H1 (cell line): ENCODE results near the gene GPR135. TPM values are rescaled to one million over a fixed set of nuclear protein-coding genes. Genes with fewer than 3 reads are reported as not detected.

Experiments
- ATF3 ChIP-seq: IDR thresholded peaks from 2 replicates; pipeline ENCODE4 v1.6.1; 2011; ENCODE audit warnings: low read depth, mild to moderate bottlenecking, low read length; ENCODE audit not compliant: insufficient read depth
- MAX ChIP-seq: IDR thresholded peaks from 2 replicates; pipeline ENCODE4 v1.6.1; 2012; ENCODE audit warnings: inconsistent platforms
- RBBP5 ChIP-seq: IDR thresholded peaks from 2 replicates; pipeline ENCODE4 v1.7.1; 2012; ENCODE audit warnings: low read depth, mild to moderate bottlenecking, inconsistent platforms, low read length, moderate library complexity, borderline replicate concordance
- RXRA ChIP-seq: IDR thresholded peaks from 2 replicates; pipeline ENCODE4 v1.6.1; 2011; ENCODE audit warnings: low read depth, mild to moderate bottlenecking, low read length, moderate library complexity; ENCODE audit not compliant: insufficient read depth
- SAP30 ChIP-seq: fragments of 300-600 bp; sonication (generic); IDR thresholded peaks from 2 replicates; pipeline ENCODE4 v1.7.1; 2012; ENCODE audit warnings: low read length, moderate library complexity, mild to moderate bottlenecking, inconsistent platforms; ENCODE audit not compliant: insufficient read depth, insufficient replicate concordance
- TAF7 ChIP-seq: optimal IDR thresholded peaks from 2 replicates; pipeline ENCODE3; 2011; ENCODE audit warnings: low read depth, mild to moderate bottlenecking, inconsistent platforms, low read length, moderate library complexity, borderline replicate concordance
- TEAD4 ChIP-seq: IDR thresholded peaks from 2 replicates; pipeline ENCODE4 v1.6.1; 2012; ENCODE audit warnings: low read depth, low read length, inconsistent platforms, mixed read lengths
- polyA plus RNA-seq, 7 experiments: library from polyadenylated mRNA; depleted of rRNA in 3 of 7; stranded (reverse) in 5 of 7; unstranded in 2 of 7; fragments of >200 nt in 5 of 7; fragments of 200-250 nt in 2 of 7; gene quantifications; 1 replicate in 5 of 7; 2 replicates in 1 of 7; 4 replicates in 1 of 7; pipeline versions ENCODE4 v1.2.1 to v1.2.3, GENCODE V29; 2011 to 2013; ENCODE audit warnings: missing spikeins in 2 of 7, mixed read lengths in 2 of 7
- total RNA-seq: library from RNA; stranded (reverse); fragmentation: NEBNext Ultra II Directional; extraction: Animal tissue kit (Norgen Biotek cat#: 25700); gene quantifications from 2 replicates; pipeline ENCODE4 v1.2.1, GENCODE V29; 2021
- TF ChIP-seq, protein P1 (sequence below): fragments of 300-600 bp; sonication (generic); IDR thresholded peaks from 2 replicates; pipeline ENCODE4 v1.7.1; 2012; ENCODE audit warnings: low read length, moderate library complexity, mild to moderate bottlenecking, inconsistent platforms; ENCODE audit not compliant: insufficient replicate concordance

GPR135 gene
- total and polyA plus RNA-seq, 2 of the 8 experiments (the other 6 are each of a cell fraction or from before 2014, with no cell fraction given), result 0.48 to 1.1 TPM

DNA sequence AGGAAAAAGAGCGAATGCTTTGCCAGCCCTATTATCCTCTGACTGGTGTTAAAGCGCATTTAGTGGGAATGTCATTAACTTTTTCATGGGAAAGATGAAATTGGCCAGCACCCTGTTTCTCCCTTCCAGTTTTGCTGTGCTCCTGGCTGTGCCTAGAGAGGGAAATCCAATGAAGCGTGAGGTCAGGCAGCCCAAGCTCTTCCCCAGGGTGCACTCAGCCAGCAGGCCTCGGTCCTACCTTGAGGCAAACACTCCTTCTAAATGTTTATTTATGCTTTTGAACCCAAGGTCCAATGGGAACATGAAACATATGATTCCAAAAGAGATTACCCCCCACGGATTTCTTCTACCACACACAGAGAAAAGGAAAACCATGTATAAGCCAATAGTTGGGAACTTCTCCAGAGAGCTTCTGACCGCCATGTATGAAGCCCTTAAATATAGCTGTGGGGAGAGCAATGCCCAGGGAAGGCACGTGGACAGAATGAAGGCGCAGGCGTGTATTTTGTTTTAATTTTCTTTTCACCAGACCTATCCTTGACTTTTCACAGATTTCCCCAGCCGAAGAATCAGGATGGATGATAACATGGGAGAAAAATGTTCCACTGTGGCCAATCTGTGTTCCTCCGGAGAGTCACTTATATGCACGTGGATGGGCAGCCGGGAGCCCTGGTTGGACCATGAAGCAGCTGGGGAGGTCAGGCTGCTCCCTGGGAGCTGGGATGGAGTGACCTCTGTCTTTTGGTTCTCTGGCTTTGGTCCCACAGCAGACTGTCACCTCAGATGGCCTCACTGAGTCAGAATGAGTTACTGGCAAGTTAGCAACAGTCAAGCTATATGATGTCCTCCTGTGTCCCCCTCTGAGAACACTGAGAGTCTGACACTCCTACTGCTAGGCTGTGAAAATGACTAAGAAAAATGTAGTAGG is 37.3 kb downstream of the GPR135 start (continued):
- TF ChIP-seq, protein P1, sequence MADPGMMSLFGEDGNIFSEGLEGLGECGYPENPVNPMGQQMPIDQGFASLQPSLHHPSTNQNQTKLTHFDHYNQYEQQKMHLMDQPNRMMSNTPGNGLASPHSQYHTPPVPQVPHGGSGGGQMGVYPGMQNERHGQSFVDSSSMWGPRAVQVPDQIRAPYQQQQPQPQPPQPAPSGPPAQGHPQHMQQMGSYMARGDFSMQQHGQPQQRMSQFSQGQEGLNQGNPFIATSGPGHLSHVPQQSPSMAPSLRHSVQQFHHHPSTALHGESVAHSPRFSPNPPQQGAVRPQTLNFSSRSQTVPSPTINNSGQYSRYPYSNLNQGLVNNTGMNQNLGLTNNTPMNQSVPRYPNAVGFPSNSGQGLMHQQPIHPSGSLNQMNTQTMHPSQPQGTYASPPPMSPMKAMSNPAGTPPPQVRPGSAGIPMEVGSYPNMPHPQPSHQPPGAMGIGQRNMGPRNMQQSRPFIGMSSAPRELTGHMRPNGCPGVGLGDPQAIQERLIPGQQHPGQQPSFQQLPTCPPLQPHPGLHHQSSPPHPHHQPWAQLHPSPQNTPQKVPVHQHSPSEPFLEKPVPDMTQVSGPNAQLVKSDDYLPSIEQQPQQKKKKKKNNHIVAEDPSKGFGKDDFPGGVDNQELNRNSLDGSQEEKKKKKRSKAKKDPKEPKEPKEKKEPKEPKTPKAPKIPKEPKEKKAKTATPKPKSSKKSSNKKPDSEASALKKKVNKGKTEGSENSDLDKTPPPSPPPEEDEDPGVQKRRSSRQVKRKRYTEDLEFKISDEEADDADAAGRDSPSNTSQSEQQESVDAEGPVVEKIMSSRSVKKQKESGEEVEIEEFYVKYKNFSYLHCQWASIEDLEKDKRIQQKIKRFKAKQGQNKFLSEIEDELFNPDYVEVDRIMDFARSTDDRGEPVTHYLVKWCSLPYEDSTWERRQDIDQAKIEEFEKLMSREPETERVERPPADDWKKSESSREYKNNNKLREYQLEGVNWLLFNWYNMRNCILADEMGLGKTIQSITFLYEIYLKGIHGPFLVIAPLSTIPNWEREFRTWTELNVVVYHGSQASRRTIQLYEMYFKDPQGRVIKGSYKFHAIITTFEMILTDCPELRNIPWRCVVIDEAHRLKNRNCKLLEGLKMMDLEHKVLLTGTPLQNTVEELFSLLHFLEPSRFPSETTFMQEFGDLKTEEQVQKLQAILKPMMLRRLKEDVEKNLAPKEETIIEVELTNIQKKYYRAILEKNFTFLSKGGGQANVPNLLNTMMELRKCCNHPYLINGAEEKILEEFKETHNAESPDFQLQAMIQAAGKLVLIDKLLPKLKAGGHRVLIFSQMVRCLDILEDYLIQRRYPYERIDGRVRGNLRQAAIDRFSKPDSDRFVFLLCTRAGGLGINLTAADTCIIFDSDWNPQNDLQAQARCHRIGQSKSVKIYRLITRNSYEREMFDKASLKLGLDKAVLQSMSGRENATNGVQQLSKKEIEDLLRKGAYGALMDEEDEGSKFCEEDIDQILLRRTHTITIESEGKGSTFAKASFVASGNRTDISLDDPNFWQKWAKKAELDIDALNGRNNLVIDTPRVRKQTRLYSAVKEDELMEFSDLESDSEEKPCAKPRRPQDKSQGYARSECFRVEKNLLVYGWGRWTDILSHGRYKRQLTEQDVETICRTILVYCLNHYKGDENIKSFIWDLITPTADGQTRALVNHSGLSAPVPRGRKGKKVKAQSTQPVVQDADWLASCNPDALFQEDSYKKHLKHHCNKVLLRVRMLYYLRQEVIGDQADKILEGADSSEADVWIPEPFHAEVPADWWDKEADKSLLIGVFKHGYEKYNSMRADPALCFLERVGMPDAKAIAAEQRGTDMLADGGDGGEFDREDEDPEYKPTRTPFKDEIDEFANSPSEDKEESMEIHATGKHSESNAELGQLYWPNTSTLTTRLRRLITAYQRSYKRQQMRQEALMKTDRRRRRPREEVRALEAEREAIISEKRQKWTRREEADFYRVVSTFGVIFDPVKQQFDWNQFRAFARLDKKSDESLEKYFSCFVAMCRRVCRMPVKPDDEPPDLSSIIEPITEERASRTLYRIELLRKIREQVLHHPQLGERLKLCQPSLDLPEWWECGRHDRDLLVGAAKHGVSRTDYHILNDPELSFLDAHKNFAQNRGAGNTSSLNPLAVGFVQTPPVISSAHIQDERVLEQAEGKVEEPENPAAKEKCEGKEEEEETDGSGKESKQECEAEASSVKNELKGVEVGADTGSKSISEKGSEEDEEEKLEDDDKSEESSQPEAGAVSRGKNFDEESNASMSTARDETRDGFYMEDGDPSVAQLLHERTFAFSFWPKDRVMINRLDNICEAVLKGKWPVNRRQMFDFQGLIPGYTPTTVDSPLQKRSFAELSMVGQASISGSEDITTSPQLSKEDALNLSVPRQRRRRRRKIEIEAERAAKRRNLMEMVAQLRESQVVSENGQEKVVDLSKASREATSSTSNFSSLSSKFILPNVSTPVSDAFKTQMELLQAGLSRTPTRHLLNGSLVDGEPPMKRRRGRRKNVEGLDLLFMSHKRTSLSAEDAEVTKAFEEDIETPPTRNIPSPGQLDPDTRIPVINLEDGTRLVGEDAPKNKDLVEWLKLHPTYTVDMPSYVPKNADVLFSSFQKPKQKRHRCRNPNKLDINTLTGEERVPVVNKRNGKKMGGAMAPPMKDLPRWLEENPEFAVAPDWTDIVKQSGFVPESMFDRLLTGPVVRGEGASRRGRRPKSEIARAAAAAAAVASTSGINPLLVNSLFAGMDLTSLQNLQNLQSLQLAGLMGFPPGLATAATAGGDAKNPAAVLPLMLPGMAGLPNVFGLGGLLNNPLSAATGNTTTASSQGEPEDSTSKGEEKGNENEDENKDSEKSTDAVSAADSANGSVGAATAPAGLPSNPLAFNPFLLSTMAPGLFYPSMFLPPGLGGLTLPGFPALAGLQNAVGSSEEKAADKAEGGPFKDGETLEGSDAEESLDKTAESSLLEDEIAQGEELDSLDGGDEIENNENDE, result no peak
- TF ChIP-seq TEAD4, result no peak
- TF ChIP-seq MAX, result no peak
- no peak for TF ChIP-seq TAF7
- TF ChIP-seq RBBP5, result no peak
- TF ChIP-seq SAP30, result no peak
- no peak for TF ChIP-seq ATF3
- no peak for TF ChIP-seq RXRA
